Activated CD4-positive, alpha-beta T cell treated with anti-CD3 and anti-CD28 coated beads for 36 hours (primary cell): ENCODE results near the gene SYNPR. TPM values are rescaled to one million over a fixed set of nuclear protein-coding genes. Genes with fewer than 3 reads are reported as not detected.

Source experiments
- ATAC-seq: fragments of 200-7000 bp; cut with Tn5 transposase; one replicate; pipeline ENCODE4 v1.10.0; 2021; ENCODE audit warnings: mild to moderate bottlenecking, moderate library complexity
- CTCF ChIA-PET: fragments of 350-600 bp; sonication (Branson Sonifier 250); formaldehyde crosslinking; loops from one replicate; lab custom pipeline; 2021; ENCODE audit warnings: antibody characterized with exemption; lab: Charles Lee
- POLR2A ChIA-PET: fragments of 350-600 bp; sonication (Branson Sonifier 250); formaldehyde crosslinking; loops from one replicate; lab custom pipeline; 2021; ENCODE audit warnings: antibody characterized with exemption, inconsistent platforms; lab: Charles Lee
- DNase-seq: peaks from one replicate; pipeline ENCODE4 v3.0.0-alpha.2; 2020
- H3K27ac Mint-ChIP-seq: one replicate; pipeline ENCODE4 v1.8.0; 2021; ENCODE audit warnings: mixed read lengths
- H3K27me3 Mint-ChIP-seq: one replicate; pipeline ENCODE4 v1.8.0; 2021; ENCODE audit warnings: mixed read lengths
- H3K36me3 Mint-ChIP-seq: one replicate; pipeline ENCODE4 v1.8.0; 2021; ENCODE audit warnings: low read depth, mixed read lengths
- H3K4me1 Mint-ChIP-seq: one replicate; pipeline ENCODE4 v1.8.0; 2021; ENCODE audit warnings: mixed read lengths
- H3K4me3 Mint-ChIP-seq: one replicate; pipeline ENCODE4 v1.8.0; 2021; ENCODE audit warnings: mild to moderate bottlenecking, moderate library complexity, mixed read lengths
- H3K9me3 Mint-ChIP-seq: one replicate; pipeline ENCODE4 v1.8.0; 2021; ENCODE audit warnings: low read depth, mixed read lengths
- intact Hi-C, 2 experiments: fragments of 100-400 bp; cut with DNase I in 1 of 2; cut with micrococcal nuclease in 1 of 2; formaldehyde crosslinking; loops; one replicate each; pipeline versions ENCODE4 v1.14.2 to v1.15.1; 2022 to 2024; cut with DNase I, micrococcal nuclease
- total RNA-seq, 2 experiments: library from RNA; stranded (reverse); gene quantifications; one replicate each; pipeline ENCODE4 v1.2.3, GENCODE V29; 2021

The SYNPR gene
- total RNA-seq, 2 experiments from 2014 or later, result not detected

- no peak overlapping the region for H3K4me3 Mint-ChIP-seq
- intact Hi-C loops, result no loop called here
- peaks cover under 1% of the 10 kb centered on the region for H3K9me3 Mint-ChIP-seq
- H3K27ac Mint-ChIP-seq, result no peak overlapping the region
- H3K27me3 Mint-ChIP-seq, result peaks cover 2% of the 10 kb centered on the region
- H3K36me3 Mint-ChIP-seq, result no peaks in the 10 kb centered on the region
- no peak for DNase-seq
- no peak for ATAC-seq
- no peaks in the 10 kb centered on the region for H3K4me1 Mint-ChIP-seq
- ChIA-PET POLR2A (no interaction called here), CTCF (no interaction called here)
These were observed 30.0 kb downstream of the SYNPR start for GRCh38 chr3:63308072-63308471.

- CTCF ChIA-PET, result no interaction called here
- H3K9me3 Mint-ChIP-seq, result peaks cover 3% of the 10 kb centered on the region
- no peaks in the 10 kb centered on the region for H3K36me3 Mint-ChIP-seq
- ATAC-seq (no peak), DNase-seq (no peak)
- POLR2A ChIA-PET, result no interaction called here
- H3K4me3 Mint-ChIP-seq, result no peak overlapping the region
- H3K27me3 Mint-ChIP-seq, result peaks cover 2% of the 10 kb centered on the region
- intact Hi-C loops, result no loop called here
- no peak overlapping the region for H3K27ac Mint-ChIP-seq
- no peaks in the 10 kb centered on the region for H3K4me1 Mint-ChIP-seq
These were observed 31.7 kb downstream of the SYNPR start for GRCh38 chr3:63309768-63310167.

GRCh38 chr3:63323766-63324165, 45.7 kb downstream of the SYNPR start:
- Mint-ChIP-seq H3K27ac (no peak overlapping the region), H3K27me3 (no peaks in the 10 kb centered on the region), H3K4me3 (no peak overlapping the region), H3K4me1 (no peaks in the 10 kb centered on the region), H3K36me3 (no peaks in the 10 kb centered on the region), H3K9me3 (no peaks in the 10 kb centered on the region)
- no peak for DNase-seq
- intact Hi-C loops, result no loop called here
- no peak for ATAC-seq
- CTCF ChIA-PET, result no interaction called here
- POLR2A ChIA-PET, result no interaction called here

GRCh38 chr3:63324621-63325020, 46.5 kb downstream of the SYNPR start:
- POLR2A ChIA-PET, result no interaction called here
- Mint-ChIP-seq H3K27me3 (no peaks in the 10 kb centered on the region), H3K4me1 (no peaks in the 10 kb centered on the region), H3K36me3 (no peaks in the 10 kb centered on the region), H3K27ac (no peak overlapping the region), H3K9me3 (no peaks in the 10 kb centered on the region), H3K4me3 (no peak overlapping the region)
- intact Hi-C loops, result no loop called here
- DNase-seq, result no peak
- ATAC-seq, result no peak
- CTCF ChIA-PET, result no interaction called here

- Mint-ChIP-seq H3K36me3 (no peaks in the 10 kb centered on the region), H3K27me3 (no peaks in the 10 kb centered on the region), H3K27ac (no peak overlapping the region), H3K4me3 (no peak overlapping the region), H3K4me1 (no peaks in the 10 kb centered on the region), H3K9me3 (no peaks in the 10 kb centered on the region)
- ChIA-PET CTCF (no interaction called here), POLR2A (no interaction called here)
- no peak for ATAC-seq
- no peak for DNase-seq
- intact Hi-C loops, result no loop called here
These were observed 47.3 kb downstream of the SYNPR start for GRCh38 chr3:63325386-63325785.

GRCh38 chr3:63328365-63328764, 50.3 kb downstream of the SYNPR start:
- no peak overlapping the region for H3K27ac Mint-ChIP-seq
- H3K4me3 Mint-ChIP-seq, result no peak overlapping the region
- intact Hi-C loops, result no loop called here
- ChIA-PET CTCF (no interaction called here), POLR2A (no interaction called here)
- no peaks in the 10 kb centered on the region for H3K9me3 Mint-ChIP-seq
- ATAC-seq (no peak), DNase-seq (no peak)
- H3K27me3 Mint-ChIP-seq, result peaks cover 3% of the 10 kb centered on the region
- H3K4me1 Mint-ChIP-seq, result no peaks in the 10 kb centered on the region
- H3K36me3 Mint-ChIP-seq, result no peaks in the 10 kb centered on the region

- Mint-ChIP-seq H3K36me3 (no peaks in the 10 kb centered on the region), H3K4me1 (no peaks in the 10 kb centered on the region), H3K27me3 (peaks cover 3% of the 10 kb centered on the region), H3K27ac (no peak overlapping the region), H3K9me3 (no peaks in the 10 kb centered on the region), H3K4me3 (no peak overlapping the region)
- DNase-seq, result no peak
- ATAC-seq, result no peak
- intact Hi-C loops, result no loop called here
- POLR2A ChIA-PET, result no interaction called here
- CTCF ChIA-PET, result no interaction called here
These were observed 53.4 kb downstream of the SYNPR start for GRCh38 chr3:63331520-63331919.

- Mint-ChIP-seq H3K4me3 (no peak overlapping the region), H3K27ac (no peak overlapping the region), H3K4me1 (no peaks in the 10 kb centered on the region), H3K36me3 (no peaks in the 10 kb centered on the region), H3K27me3 (peaks cover 3% of the 10 kb centered on the region), H3K9me3 (peaks cover 1% of the 10 kb centered on the region)
- no peak for ATAC-seq
- CTCF ChIA-PET, result interaction anchor here (0.6 to 1.0 kb wide), 2 partner anchors 153 to 711 kb away, joined by 3 read pairs; no protein-coding TSS in a partner anchor
- POLR2A ChIA-PET, result no interaction called here
- DNase-seq, result no peak
- intact Hi-C loops, result no loop called here
These were observed 55.7 kb downstream of the SYNPR start for GRCh38 chr3:63333815-63334214.

GRCh38 chr3:63338351-63338750, 60.2 kb downstream of the SYNPR start:
- intact Hi-C loops, result no loop called here
- peaks cover 1% of the 10 kb centered on the region for H3K9me3 Mint-ChIP-seq
- ATAC-seq, result no peak

GRCh38 chr3:63343674-63344073, 65.6 kb downstream of the SYNPR start:
- no peaks in the 10 kb centered on the region for H3K36me3 Mint-ChIP-seq
- ChIA-PET POLR2A (no interaction called here), CTCF (no interaction called here)
- ATAC-seq (peak; percentile 90), DNase-seq (peak; percentile 81)
- no peak overlapping the region for H3K4me3 Mint-ChIP-seq
- intact Hi-C loops, result loop anchor here in 1 of 2 experiments (10.0 kb wide), 1 partner anchor 1141 kb away; no protein-coding TSS in a partner anchor
- peaks cover 6% of the 10 kb centered on the region for H3K4me1 Mint-ChIP-seq
- H3K27ac Mint-ChIP-seq, result no peak overlapping the region
- peaks cover 18% of the 10 kb centered on the region for H3K27me3 Mint-ChIP-seq
- no peaks in the 10 kb centered on the region for H3K9me3 Mint-ChIP-seq

More at GRCh38 chr3:63338351-63338750, 60.2 kb downstream of the SYNPR start:
- DNase-seq, result no peak
- POLR2A ChIA-PET, result no interaction called here
- no peak overlapping the region for H3K27ac Mint-ChIP-seq
- H3K27me3 Mint-ChIP-seq, result peaks cover 5% of the 10 kb centered on the region
- H3K36me3 Mint-ChIP-seq, result no peaks in the 10 kb centered on the region
- CTCF ChIA-PET, result interaction anchor here (0.9 kb wide), 1 partner anchor 11 kb away, joined by 5 read pairs; no protein-coding TSS in a partner anchor
- H3K4me3 Mint-ChIP-seq, result no peak overlapping the region
- H3K4me1 Mint-ChIP-seq, result no peaks in the 10 kb centered on the region

GRCh38 chr3:63344661-63345060, 66.6 kb downstream of the SYNPR start:
- H3K36me3 Mint-ChIP-seq, result no peaks in the 10 kb centered on the region
- DNase-seq, result no peak
- intact Hi-C loops, result loop anchor here in 1 of 2 experiments (5.0 to 10.0 kb wide), 2 partner anchors 722 to 1140 kb away; no protein-coding TSS in a partner anchor
- no peak overlapping the region for H3K4me3 Mint-ChIP-seq
- peaks cover 6% of the 10 kb centered on the region for H3K4me1 Mint-ChIP-seq
- no peak for ATAC-seq
- H3K9me3 Mint-ChIP-seq, result no peaks in the 10 kb centered on the region
- CTCF ChIA-PET, result interaction anchor here (0.9 kb wide), 1 partner anchor 28 kb away, joined by 3 read pairs; no protein-coding TSS in a partner anchor
- peaks cover 22% of the 10 kb centered on the region for H3K27me3 Mint-ChIP-seq
- POLR2A ChIA-PET, result no interaction called here
- no peak overlapping the region for H3K27ac Mint-ChIP-seq
